Osteoblast (primary cell): ENCODE measurements around the gene SPINK4. TPM values are rescaled to one million over a fixed set of nuclear protein-coding genes. Genes with fewer than 3 reads are reported as not detected.

Experiments
- DNase-seq: peaks from one replicate; pipeline ENCODE4 v3.0.0; 2011; ENCODE audit warnings: low spot score, mixed read lengths; ENCODE audit not compliant: insufficient read length; ENCODE audit errors: missing footprints
- H2AFZ ChIP-seq: 2 replicates; pipeline ENCODE4 v1.6.0; 2011; ENCODE audit warnings: mild to moderate bottlenecking, low read length
- H3K27ac ChIP-seq: 2 replicates; pipeline ENCODE4 v1.5.1; 2011; ENCODE audit warnings: mild to moderate bottlenecking, low read depth, low read length, moderate library complexity
- H3K27me3 ChIP-seq: 2 replicates; pipeline ENCODE4 v1.6.0; 2012; ENCODE audit warnings: mild to moderate bottlenecking, control low read depth, inconsistent platforms, low read length, moderate library complexity; ENCODE audit not compliant: insufficient read depth
- H3K36me3 ChIP-seq: 2 replicates; pipeline ENCODE4 v1.5.1; 2011; ENCODE audit warnings: mild to moderate bottlenecking, low read length, control low read depth, moderate library complexity; ENCODE audit not compliant: insufficient read depth
- H3K4me1 ChIP-seq: 2 replicates; pipeline ENCODE4 v1.5.1; 2011; ENCODE audit warnings: mild to moderate bottlenecking, low read length, control low read depth, moderate library complexity; ENCODE audit not compliant: insufficient read depth
- H3K4me2 ChIP-seq: 2 replicates; pipeline ENCODE4 v1.6.0; 2011; ENCODE audit warnings: mild to moderate bottlenecking, low read length; ENCODE audit not compliant: insufficient read depth
- H3K4me3 ChIP-seq: fragments of 200-600 bp; sonication (generic); 3 replicates; pipeline ENCODE4 v1.5.1; 2012; ENCODE audit warnings: mild to moderate bottlenecking, low read length, inconsistent platforms; ENCODE audit not compliant: insufficient read depth
- H3K79me2 ChIP-seq: 2 replicates; pipeline ENCODE4 v1.6.0; 2012; ENCODE audit warnings: mild to moderate bottlenecking, low read length, control low read depth, inconsistent platforms; ENCODE audit not compliant: insufficient read depth
- H3K9me3 ChIP-seq: 2 replicates; pipeline ENCODE4 v1.5.1; 2011; ENCODE audit warnings: low read depth, low read length, control low read depth
- H4K20me1 ChIP-seq: 2 replicates; pipeline ENCODE4 v1.6.0; 2012; ENCODE audit warnings: mild to moderate bottlenecking, low read length, control low read depth; ENCODE audit not compliant: insufficient read depth
- CTCF ChIP-seq: IDR thresholded peaks from 2 replicates; pipeline ENCODE4 v1.5.1; 2011; ENCODE audit warnings: mild to moderate bottlenecking, low read depth, low read length, moderate library complexity; ENCODE audit errors: extremely low read depth
- total RNA-seq: library from RNA; depleted of rRNA; stranded (reverse); fragments of >200 nt; gene quantifications from 2 replicates; pipeline ENCODE4 v1.2.3, GENCODE V29; 2012

SPINK4 gene
- total RNA-seq, 1 donor: not detected

DNA sequence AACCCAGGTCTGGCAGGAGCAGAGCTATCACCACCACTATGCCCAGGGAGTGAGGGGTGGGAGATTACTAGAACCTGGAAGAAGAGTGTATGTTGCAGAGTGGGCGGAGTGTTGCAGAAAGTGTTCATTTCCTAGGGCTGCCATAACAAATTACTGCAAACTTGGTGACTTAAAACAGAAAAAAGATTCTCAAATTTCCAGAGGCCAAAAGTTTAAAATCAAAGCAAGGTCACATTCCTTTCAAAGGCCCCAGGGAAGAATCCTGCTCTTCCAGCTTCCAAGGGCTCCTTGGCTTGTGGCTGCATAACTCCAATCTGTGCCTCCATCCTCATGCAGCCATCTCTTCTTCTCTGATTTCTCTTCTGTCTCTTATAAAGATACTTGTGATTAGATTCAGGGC is 30.6 kb upstream of the SPINK4 start:
- TF ChIP-seq CTCF: no peak
- Histone ChIP-seq H3K36me3 (no peaks in the 10 kb centered on the region), H3K4me3 (no peak overlapping the region), H4K20me1 (no peaks in the 10 kb centered on the region), H3K27ac (no peak overlapping the region), H3K4me2 (no peak overlapping the region), H3K79me2 (no peaks in the 10 kb centered on the region), H3K4me1 (no peaks in the 10 kb centered on the region), H2AFZ (no peak overlapping the region), H3K27me3 (no peaks in the 10 kb centered on the region), H3K9me3 (no peaks in the 10 kb centered on the region)
- DNase-seq: no peak

GRCh38 chr9:33210006-33210715 is 29.8 kb upstream of the SPINK4 start:
- TF ChIP-seq CTCF: no peak
- Histone ChIP-seq H3K79me2 (no peaks in the 10 kb centered on the region), H3K9me3 (no peaks in the 10 kb centered on the region), H3K4me3 (no peak overlapping the region), H3K36me3 (no peaks in the 10 kb centered on the region), H4K20me1 (no peaks in the 10 kb centered on the region), H3K27ac (no peak overlapping the region), H3K4me1 (no peaks in the 10 kb centered on the region), H3K27me3 (peaks cover 5% of the 10 kb centered on the region), H3K4me2 (no peak overlapping the region), H2AFZ (no peak overlapping the region)
- DNase-seq: no peak

GRCh38 chr9:33211695-33212393 is 28.1 kb upstream of the SPINK4 start:
- H3K4me2 ChIP-seq: no peak overlapping the region
- no peaks in the 10 kb centered on the region for H3K79me2 ChIP-seq
- no peak for TF ChIP-seq CTCF
- no peaks in the 10 kb centered on the region for H3K9me3 ChIP-seq
- no peak overlapping the region for H2AFZ ChIP-seq
- no peaks in the 10 kb centered on the region for H3K36me3 ChIP-seq
- H3K4me1 ChIP-seq: no peaks in the 10 kb centered on the region
- DNase-seq: no peak
- no peak overlapping the region for H3K4me3 ChIP-seq
- H3K27me3 ChIP-seq: peaks cover 15% of the 10 kb centered on the region
- H4K20me1 ChIP-seq: no peaks in the 10 kb centered on the region
- no peak overlapping the region for H3K27ac ChIP-seq
